Fibroblast of lung (primary cell): ENCODE measurements around the gene SORCS2.

Source experiments
- EZH2 ChIP-seq: IDR thresholded peaks from 2 replicates; pipeline ENCODE4 v1.5.1; 2012; ENCODE audit warnings: low read length, control low read depth, mild to moderate bottlenecking; ENCODE audit errors: missing control alignments
- TF ChIP-seq, protein P1 (sequence below), 2 donors: IDR thresholded peaks in 1 of 2; conservative IDR thresholded peaks in 1 of 2; 1 replicate in 1 of 2; 2 replicates in 1 of 2; pipeline ENCODE4 v1.5.1; 2011 to 2012; ENCODE audit warnings: low read length in 2 of 2, control low read depth in 1 of 2, inconsistent platforms in 1 of 2, low read depth in 1 of 2, mild to moderate bottlenecking in 1 of 2

- TF ChIP-seq, protein P1, sequence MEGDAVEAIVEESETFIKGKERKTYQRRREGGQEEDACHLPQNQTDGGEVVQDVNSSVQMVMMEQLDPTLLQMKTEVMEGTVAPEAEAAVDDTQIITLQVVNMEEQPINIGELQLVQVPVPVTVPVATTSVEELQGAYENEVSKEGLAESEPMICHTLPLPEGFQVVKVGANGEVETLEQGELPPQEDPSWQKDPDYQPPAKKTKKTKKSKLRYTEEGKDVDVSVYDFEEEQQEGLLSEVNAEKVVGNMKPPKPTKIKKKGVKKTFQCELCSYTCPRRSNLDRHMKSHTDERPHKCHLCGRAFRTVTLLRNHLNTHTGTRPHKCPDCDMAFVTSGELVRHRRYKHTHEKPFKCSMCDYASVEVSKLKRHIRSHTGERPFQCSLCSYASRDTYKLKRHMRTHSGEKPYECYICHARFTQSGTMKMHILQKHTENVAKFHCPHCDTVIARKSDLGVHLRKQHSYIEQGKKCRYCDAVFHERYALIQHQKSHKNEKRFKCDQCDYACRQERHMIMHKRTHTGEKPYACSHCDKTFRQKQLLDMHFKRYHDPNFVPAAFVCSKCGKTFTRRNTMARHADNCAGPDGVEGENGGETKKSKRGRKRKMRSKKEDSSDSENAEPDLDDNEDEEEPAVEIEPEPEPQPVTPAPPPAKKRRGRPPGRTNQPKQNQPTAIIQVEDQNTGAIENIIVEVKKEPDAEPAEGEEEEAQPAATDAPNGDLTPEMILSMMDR (conservative IDR thresholded peaks at IDR 0.05 in 1 of 2, IDR thresholded peaks at IDR 0.05 in 1 of 2; ENCODE audit: low read depth in 1 of 2, low read length in 2 of 2): no peak
- no peak for TF ChIP-seq EZH2
Observed at GRCh38 chr4:7261087-7261486, 68.7 kb downstream of the SORCS2 start.
